CD4-positive, alpha-beta memory T cell (primary cell): Measurements from ENCODE around the gene PARVG. TPM values are rescaled to one million over a fixed set of nuclear protein-coding genes. Genes with fewer than 3 reads are reported as not detected.

Experiments
- CTCF ChIA-PET: fragments of 350-600 bp; sonication (Branson Sonifier 250); formaldehyde crosslinking; loops from one replicate; lab custom pipeline; 2021; ENCODE audit warnings: inconsistent platforms; ENCODE audit not compliant: partially characterized antibody; lab: Charles Lee
- POLR2A ChIA-PET: fragments of 350-600 bp; sonication (Branson Sonifier 250); formaldehyde crosslinking; loops from one replicate; lab custom pipeline; 2021; ENCODE audit not compliant: partially characterized antibody; lab: Charles Lee
- DNase-seq, 5 donors: peaks; one replicate each; pipeline versions ENCODE4 v3.0.0 to v3.0.0-alpha.2; 2020 to 2022; ENCODE audit warnings: mixed read lengths in 1 of 5
- H3K27ac ChIP-seq: one replicate; pipeline ENCODE4 v1.7.0; 2013; ENCODE audit warnings: low read depth, low read length
- H3K27me3 ChIP-seq: 2 replicates; pipeline ENCODE4 v1.7.0; 2013; ENCODE audit warnings: mild to moderate bottlenecking, low read length, moderate library complexity; ENCODE audit not compliant: insufficient read depth
- H3K36me3 ChIP-seq: 2 replicates; pipeline ENCODE4 v1.7.0; 2013; ENCODE audit warnings: mild to moderate bottlenecking, low read length, moderate library complexity; ENCODE audit not compliant: insufficient read depth
- H3K4me1 ChIP-seq: 2 replicates; pipeline ENCODE4 v1.7.0; 2013; ENCODE audit warnings: mild to moderate bottlenecking, low read length, moderate library complexity; ENCODE audit not compliant: insufficient read depth
- H3K4me3 ChIP-seq, 2 donors: one replicate each; pipeline ENCODE4 v1.7.0; 2013; ENCODE audit warnings: low read length in 2 of 2, mild to moderate bottlenecking in 1 of 2
- H3K9me3 ChIP-seq, 2 donors: one replicate each; pipeline ENCODE4 v1.7.0; 2013; ENCODE audit warnings: low read length in 2 of 2, control low read depth in 1 of 2; ENCODE audit not compliant: control insufficient read depth in 1 of 2
- H3K27ac Mint-ChIP-seq, 7 donors: one replicate each; pipeline ENCODE4 v1.8.0; 2020 to 2021; ENCODE audit warnings: mixed read lengths in 7 of 7, mild to moderate bottlenecking in 6 of 7, inconsistent platforms in 3 of 7, moderate library complexity in 3 of 7
- H3K27me3 Mint-ChIP-seq, 2 donors: one replicate each; pipeline ENCODE4 v1.8.0; 2020 to 2021; ENCODE audit warnings: mixed read lengths in 2 of 2
- H3K36me3 Mint-ChIP-seq, 2 donors: one replicate each; pipeline ENCODE4 v1.8.0; 2020 to 2021; ENCODE audit warnings: mixed read lengths in 2 of 2, inconsistent platforms in 1 of 2, mild to moderate bottlenecking in 1 of 2
- H3K4me1 Mint-ChIP-seq, 4 donors: one replicate each; pipeline ENCODE4 v1.8.0; 2020 to 2021; ENCODE audit warnings: mixed read lengths in 4 of 4, mild to moderate bottlenecking in 1 of 4
- H3K4me3 Mint-ChIP-seq, 8 donors: one replicate each; pipeline ENCODE4 v1.8.0; 2020 to 2021; ENCODE audit warnings: mixed read lengths in 8 of 8, mild to moderate bottlenecking in 7 of 8, moderate library complexity in 6 of 8, inconsistent platforms in 3 of 8
- H3K9me3 Mint-ChIP-seq, 8 donors: one replicate each; pipeline ENCODE4 v1.8.0; 2020 to 2021; ENCODE audit warnings: mixed read lengths in 8 of 8, mild to moderate bottlenecking in 5 of 8, inconsistent platforms in 3 of 8, moderate library complexity in 1 of 8
- intact Hi-C: fragments of 100-400 bp; cut with micrococcal nuclease; formaldehyde crosslinking; loops from one replicate; pipeline ENCODE4 v1.15.1; 2023
- polyA plus RNA-seq, 2 donors: library from polyadenylated mRNA; unstranded; fragments of 300-500 nt; fragmentation: Illumina TruSeq; gene quantifications; one replicate each; pipeline ENCODE4 v1.2.3, GENCODE V29; 2021
- total RNA-seq, 2 experiments: library from RNA; stranded (reverse); gene quantifications; one replicate each; pipeline ENCODE4 v1.2.3, GENCODE V29; 2021

PARVG gene
- total and polyA plus RNA-seq, 4 experiments from 2014 or later, result 39.6 to 194 (median 122) TPM

GRCh38 chr22:44188986-44189630 lies 8.4 kb downstream of the PARVG start:
- peaks cover 35% of the 10 kb centered on the region for H3K4me1 ChIP-seq
- Mint-ChIP-seq H3K4me3 (no peak overlapping the region), H3K27me3 (no peaks in the 10 kb centered on the region), H3K27ac (no peak overlapping the region), H3K4me1 (peaks cover 18 to 38% (median 26%) of the 10 kb centered on the region in 4 donors), H3K9me3 (peaks cover 0 to 1% (median 0%) of the 10 kb centered on the region in 8 donors), H3K36me3 (peaks cover 23 to 25% of the 10 kb centered on the region in 2 donors)
- CTCF ChIA-PET, result no interaction called here
- H3K9me3 ChIP-seq, result no peaks in the 10 kb centered on the region
- H3K36me3 ChIP-seq, result peaks cover 3% of the 10 kb centered on the region
- H3K27ac ChIP-seq, result no peak overlapping the region
- POLR2A ChIA-PET, result no interaction called here
- H3K27me3 ChIP-seq, result no peaks in the 10 kb centered on the region
- intact Hi-C loops, result no loop called here
- no peak overlapping the region for H3K4me3 ChIP-seq
- DNase-seq, result no peak

- no peak overlapping the region for H3K4me3 ChIP-seq
- ChIA-PET POLR2A (interaction anchor here (4.9 kb wide), 1 partner anchor 9 kb away, joined by 31 read pairs; the partner anchor contains the start of gene PARVG), CTCF (interaction anchor here (1.4 kb wide), 1 partner anchor 377 kb away, joined by 4 read pairs; no protein-coding TSS in a partner anchor)
- no peak overlapping the region for H3K27ac ChIP-seq
- peaks cover 37% of the 10 kb centered on the region for H3K4me1 ChIP-seq
- H3K27ac Mint-ChIP-seq, result no peak overlapping the region
- no peaks in the 10 kb centered on the region for H3K36me3 ChIP-seq
- H3K27me3 ChIP-seq, result no peaks in the 10 kb centered on the region
- H3K9me3 Mint-ChIP-seq, result peaks cover 0 to 3% (median 0%) of the 10 kb centered on the region in 8 donors
- peaks cover 19 to 26% of the 10 kb centered on the region in 2 donors for H3K36me3 Mint-ChIP-seq
- no peak overlapping the region for H3K4me3 Mint-ChIP-seq
- no peaks in the 10 kb centered on the region for H3K27me3 Mint-ChIP-seq
- peaks cover 24 to 37% (median 30%) of the 10 kb centered on the region in 4 donors for H3K4me1 Mint-ChIP-seq
- intact Hi-C loops, result no loop called here
- no peaks in the 10 kb centered on the region for H3K9me3 ChIP-seq
- no peak for DNase-seq
These were observed 9.8 kb downstream of the PARVG start for GRCh38 chr22:44190381-44190976.

GRCh38 chr22:44191036-44191454 lies 10.3 kb downstream of the PARVG start:
- peak overlapping the region in 3 of 8 donors; percentile 10 to 35 (median 22) for H3K4me3 Mint-ChIP-seq
- H3K27me3 Mint-ChIP-seq, result no peaks in the 10 kb centered on the region
- ChIA-PET POLR2A (interaction anchor here (4.9 kb wide), 1 partner anchor 9 kb away, joined by 31 read pairs; the partner anchor contains the start of gene PARVG), CTCF (interaction anchor here (1.4 kb wide), 1 partner anchor 376 kb away, joined by 4 read pairs; no protein-coding TSS in a partner anchor)
- peaks cover 15 to 24% of the 10 kb centered on the region in 2 donors for H3K36me3 Mint-ChIP-seq
- H3K9me3 Mint-ChIP-seq, result peaks cover 0 to 3% (median 0%) of the 10 kb centered on the region in 8 donors
- H3K27me3 ChIP-seq, result no peaks in the 10 kb centered on the region
- DNase-seq, result peak in 1 of 5 donors; percentile 59
- H3K4me1 Mint-ChIP-seq, result peaks cover 24 to 37% (median 30%) of the 10 kb centered on the region in 4 donors
- peaks cover 37% of the 10 kb centered on the region for H3K4me1 ChIP-seq
- no peak overlapping the region for H3K4me3 ChIP-seq
- H3K27ac ChIP-seq, result no peak overlapping the region
- no peaks in the 10 kb centered on the region for H3K36me3 ChIP-seq
- intact Hi-C loops, result no loop called here
- H3K27ac Mint-ChIP-seq, result peak overlapping the region in 1 of 7 donors; percentile 42
- no peaks in the 10 kb centered on the region for H3K9me3 ChIP-seq

GRCh38 chr22:44192098-44192815 lies 11.5 kb downstream of the PARVG start:
- no peaks in the 10 kb centered on the region for H3K27me3 Mint-ChIP-seq
- H3K27ac Mint-ChIP-seq, result no peak overlapping the region

GRCh38 chr22:44192816-44193534 lies 12.2 kb downstream of the PARVG start:
- ChIA-PET CTCF (interaction anchor here (1.3 kb wide), 1 partner anchor 111 kb away, joined by 3 read pairs; no protein-coding TSS in a partner anchor), POLR2A (interaction anchor here (0.5 to 4.9 kb wide), 4 partner anchors 11 to 317 kb away, joined by 3 to 31 read pairs (median 3); partner anchors contain the start of gene PARVG)
- peak overlapping the region; percentile 2 to 80 (median 50) for H3K4me3 Mint-ChIP-seq
- no peak for DNase-seq
- intact Hi-C loops, result no loop called here
- H3K4me3 ChIP-seq, result no peak overlapping the region
- H3K27me3 ChIP-seq, result no peaks in the 10 kb centered on the region
- H3K27ac ChIP-seq, result no peak overlapping the region
- H3K36me3 ChIP-seq, result no peaks in the 10 kb centered on the region
- H3K4me1 Mint-ChIP-seq, result peaks cover 23 to 37% (median 28%) of the 10 kb centered on the region in 4 donors
- H3K27ac Mint-ChIP-seq, result peak overlapping the region in 5 of 7 donors; percentile 23 to 91 (median 65)
- peaks cover 37% of the 10 kb centered on the region for H3K4me1 ChIP-seq
- peaks cover 16 to 24% of the 10 kb centered on the region in 2 donors for H3K36me3 Mint-ChIP-seq
- H3K9me3 ChIP-seq, result no peaks in the 10 kb centered on the region
- H3K9me3 Mint-ChIP-seq, result peaks cover 0 to 3% (median 0%) of the 10 kb centered on the region in 8 donors
- H3K27me3 Mint-ChIP-seq, result no peaks in the 10 kb centered on the region

More at GRCh38 chr22:44192098-44192815, 11.5 kb downstream of the PARVG start:
- CTCF ChIA-PET, result interaction anchor here (1.4 kb wide), 1 partner anchor 375 kb away, joined by 4 read pairs; no protein-coding TSS in a partner anchor
- Histone ChIP-seq H3K4me3 (no peak overlapping the region), H3K27me3 (no peaks in the 10 kb centered on the region), H3K27ac (no peak overlapping the region), H3K36me3 (no peaks in the 10 kb centered on the region), H3K4me1 (peaks cover 37% of the 10 kb centered on the region), H3K9me3 (no peaks in the 10 kb centered on the region)
- intact Hi-C loops, result no loop called here
- peaks cover 23 to 37% (median 28%) of the 10 kb centered on the region in 4 donors for H3K4me1 Mint-ChIP-seq
- peaks cover 0 to 3% (median 0%) of the 10 kb centered on the region in 8 donors for H3K9me3 Mint-ChIP-seq
- no peak overlapping the region for H3K4me3 Mint-ChIP-seq
- peaks cover 11 to 22% of the 10 kb centered on the region in 2 donors for H3K36me3 Mint-ChIP-seq
- peak in 3 of 5 donors; percentile 18 to 27 (median 19) for DNase-seq
- POLR2A ChIA-PET, result interaction anchor here (4.9 kb wide), 1 partner anchor 11 kb away, joined by 31 read pairs; the partner anchor contains the start of gene PARVG

- intact Hi-C loops, result no loop called here
- H3K4me3 ChIP-seq, result no peak overlapping the region
These were observed 12.8 kb downstream of the PARVG start for GRCh38 chr22:44193535-44193891.

More at GRCh38 chr22:44193535-44193891, 12.8 kb downstream of the PARVG start:
- H3K27me3 ChIP-seq, result no peaks in the 10 kb centered on the region
- H3K4me1 ChIP-seq, result peaks cover 37% of the 10 kb centered on the region
- Mint-ChIP-seq H3K9me3 (peaks cover 0 to 3% (median 0%) of the 10 kb centered on the region in 8 donors), H3K27ac (peak overlapping the region in 5 of 7 donors; percentile 23 to 91 (median 85)), H3K4me3 (peak overlapping the region in 6 of 8 donors; percentile 9 to 80 (median 62)), H3K27me3 (no peaks in the 10 kb centered on the region), H3K36me3 (peaks cover 22 to 29% of the 10 kb centered on the region in 2 donors), H3K4me1 (peaks cover 23 to 37% (median 28%) of the 10 kb centered on the region in 4 donors)
- ChIA-PET POLR2A (interaction anchor here (0.5 to 4.9 kb wide), 3 partner anchors 12 to 316 kb away, joined by 3 to 31 read pairs (median 3); partner anchors contain the start of gene PARVG), CTCF (interaction anchor here (1.3 kb wide), 1 partner anchor 112 kb away, joined by 3 read pairs; no protein-coding TSS in a partner anchor)
- H3K36me3 ChIP-seq, result peaks cover 5% of the 10 kb centered on the region
- DNase-seq, result no peak
- no peak overlapping the region for H3K27ac ChIP-seq
- H3K9me3 ChIP-seq, result no peaks in the 10 kb centered on the region
